Stromal cell of bone marrow (primary cell): ENCODE data around the gene SKP1.
A peak's percentile ranks its signal among the peaks of the same experiment; 100 is the strongest.

ENCODE experiments used
- DNase-seq: peaks from one replicate; pipeline ENCODE4 v3.0.0-alpha.2; 2012; ENCODE audit warnings: low read depth

SKP1 gene

GRCh38 chr5:134113902-134114875, 62.6 kb downstream of the SKP1 start, which contains the start of gene TCF7:
Gene TCF7 (plus strand): TSS chr5:134114681. CDS start chr5:134114907, 226 bp downstream.
- DNase-seq, result peak; percentile 66

- DNase-seq, result no peak
Measured at GRCh38 chr5:134113363-134113889, 63.3 kb downstream of the SKP1 start.

DNA sequence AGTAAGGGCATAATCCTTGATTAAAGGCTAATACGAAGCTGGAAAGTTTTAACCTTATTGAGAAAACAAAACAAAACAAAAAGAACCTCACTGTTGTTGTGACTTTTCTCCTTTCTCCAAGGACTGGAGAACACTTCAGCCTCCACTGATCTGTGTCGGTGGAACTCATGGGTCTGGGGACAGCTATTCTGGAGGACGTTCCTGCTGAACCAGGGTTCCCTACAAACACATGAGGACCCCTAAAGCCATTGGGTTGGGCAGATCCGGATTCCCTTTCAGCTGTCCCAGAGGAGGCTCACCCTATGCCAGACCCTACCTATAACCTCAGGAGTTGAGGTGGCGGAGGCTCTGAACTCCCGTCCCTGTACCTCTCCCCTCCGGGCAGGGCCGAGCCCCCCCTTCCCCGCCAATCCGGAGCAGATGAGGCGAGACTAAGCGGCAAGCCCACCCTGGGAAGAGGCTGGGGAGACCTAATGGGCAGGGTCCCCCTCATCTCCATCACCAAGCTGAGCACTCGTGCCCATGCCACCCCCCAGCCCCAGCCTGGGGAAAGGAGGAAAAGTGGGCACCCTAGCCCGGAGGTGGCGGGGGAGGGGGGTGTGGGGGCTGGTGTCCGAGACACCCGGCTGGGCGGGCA, 63.9 kb downstream of the SKP1 start:
- DNase-seq, result no peak

DNA sequence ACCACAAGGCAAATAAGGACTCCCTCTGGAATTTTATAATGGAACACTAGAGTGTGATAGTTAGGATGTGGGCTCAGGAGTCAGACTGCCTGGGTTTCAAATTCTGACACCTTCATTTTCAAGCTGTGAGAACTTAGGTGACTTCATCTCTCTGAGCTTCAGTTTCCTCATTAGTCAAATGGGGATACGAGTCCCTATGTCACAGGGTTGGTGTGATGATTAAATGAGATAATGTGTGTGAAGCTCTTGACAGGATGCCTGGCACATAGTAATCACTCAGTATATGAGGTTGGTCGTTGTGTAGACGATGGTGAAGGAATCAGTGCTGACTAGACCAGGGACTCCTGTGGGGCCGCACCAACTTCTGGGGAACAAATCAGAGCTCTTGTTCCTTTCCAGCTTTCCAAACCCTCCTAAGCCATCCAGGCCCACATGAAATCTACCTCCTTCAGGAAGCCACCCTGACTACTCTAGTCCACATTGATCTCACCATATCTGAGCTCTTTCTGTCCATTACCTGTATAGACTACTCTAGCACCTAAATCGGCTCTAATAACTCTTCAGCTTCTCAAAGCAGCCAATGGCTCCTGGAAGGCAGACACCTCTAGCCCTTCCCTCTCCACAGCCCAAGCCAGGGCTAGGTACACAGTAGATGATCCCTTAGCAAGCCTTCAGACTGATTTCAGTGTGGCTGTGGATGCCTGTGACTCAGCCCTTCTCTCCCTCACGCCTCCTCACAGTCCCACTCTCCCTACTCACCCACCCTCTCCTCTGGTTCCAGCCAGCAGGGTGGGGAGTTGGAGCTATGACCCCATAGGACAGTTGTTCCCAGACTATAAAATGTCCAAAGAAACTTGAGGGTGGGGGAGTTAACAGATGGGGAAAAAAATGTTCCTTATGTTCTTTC, 64.8 kb downstream of the SKP1 start:
- no peak for DNase-seq

DNA sequence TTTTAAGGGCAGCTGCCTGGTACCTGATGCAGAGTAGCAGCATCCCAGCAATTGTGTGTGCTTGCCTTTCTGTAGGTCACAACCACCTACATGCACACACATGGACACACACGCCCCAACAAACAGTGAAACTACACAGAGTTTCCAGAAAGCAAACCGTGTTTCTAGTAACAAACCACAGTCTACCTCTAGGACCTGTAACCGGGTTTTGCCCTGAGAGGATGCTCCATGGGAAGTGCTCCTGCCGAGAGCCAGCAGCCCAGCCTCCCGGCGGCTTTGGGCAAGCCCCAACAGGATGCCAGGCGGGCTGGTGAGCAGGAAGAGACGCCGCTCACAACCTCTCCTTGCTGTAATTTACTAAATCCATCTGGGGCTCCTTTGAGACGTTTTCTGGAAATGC, 66.4 kb downstream of the SKP1 start:
- no peak for DNase-seq

DNA sequence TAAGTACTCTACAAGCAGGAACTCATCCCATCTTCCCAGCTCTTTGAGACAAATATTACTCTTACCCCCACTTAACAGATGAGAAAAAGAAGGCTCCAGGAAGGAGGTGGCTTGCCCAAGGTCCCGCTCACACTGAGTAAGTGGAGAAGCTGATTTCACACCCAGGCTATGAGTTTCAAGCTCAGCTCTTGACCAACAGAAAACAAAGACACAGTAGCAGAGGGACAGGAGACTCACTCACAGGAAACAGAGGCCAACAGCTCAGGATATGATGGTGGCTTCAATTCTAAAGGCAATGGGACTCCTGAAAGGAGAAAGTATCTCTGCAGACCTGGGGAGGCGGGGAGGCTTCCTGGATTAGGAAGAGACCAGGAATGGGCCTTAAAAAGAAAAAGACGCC, 69.0 kb downstream of the SKP1 start:
- no peak for DNase-seq

DNA sequence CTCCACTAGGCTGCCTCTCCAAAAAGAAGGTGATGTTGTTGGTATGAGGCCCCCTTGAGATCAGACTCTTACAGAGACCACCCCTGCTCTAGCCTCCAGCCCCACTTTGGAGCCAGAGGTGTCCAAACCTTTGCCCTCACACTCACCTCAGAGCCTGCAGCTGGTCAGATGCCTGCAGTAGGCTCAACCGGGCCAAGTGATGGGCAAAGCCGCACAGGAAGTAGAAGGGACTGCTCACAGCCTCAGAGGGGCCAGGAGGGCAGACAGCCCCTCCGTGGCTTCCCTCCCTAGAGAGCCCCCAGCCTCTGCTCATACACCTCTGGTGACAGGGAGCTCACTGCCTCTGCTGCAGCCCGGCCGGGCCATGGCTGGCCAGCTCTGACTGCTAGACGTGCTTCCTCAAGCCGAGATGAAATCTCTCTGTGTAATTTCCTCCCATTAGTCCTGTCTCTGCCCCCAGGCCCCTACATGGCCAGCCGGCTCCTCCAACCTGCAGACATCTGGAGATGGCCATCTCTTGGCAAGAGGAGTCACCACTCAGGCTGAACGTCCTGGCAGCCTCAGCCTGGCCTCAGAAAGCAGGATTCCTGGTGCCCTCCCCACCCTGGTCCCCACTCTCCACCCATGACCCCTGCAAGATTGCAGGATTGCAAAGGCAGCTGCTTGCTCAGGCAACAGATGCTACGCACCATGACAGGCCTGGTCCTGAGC, 69.6 kb downstream of the SKP1 start:
- DNase-seq, result no peak

- DNase-seq, result no peak
Measured at GRCh38 chr5:134103998-134104654, 72.6 kb downstream of the SKP1 start.

- DNase-seq, result no peak
Measured at GRCh38 chr5:134103397-134103796, 73.4 kb downstream of the SKP1 start.

GRCh38 chr5:134101686-134102439, 74.9 kb downstream of the SKP1 start:
- DNase-seq, result no peak

- no peak for DNase-seq
Measured at GRCh38 chr5:134100283-134101091, 76.3 kb downstream of the SKP1 start.

GRCh38 chr5:134099939-134100282, 76.8 kb downstream of the SKP1 start:
- no peak for DNase-seq

DNA sequence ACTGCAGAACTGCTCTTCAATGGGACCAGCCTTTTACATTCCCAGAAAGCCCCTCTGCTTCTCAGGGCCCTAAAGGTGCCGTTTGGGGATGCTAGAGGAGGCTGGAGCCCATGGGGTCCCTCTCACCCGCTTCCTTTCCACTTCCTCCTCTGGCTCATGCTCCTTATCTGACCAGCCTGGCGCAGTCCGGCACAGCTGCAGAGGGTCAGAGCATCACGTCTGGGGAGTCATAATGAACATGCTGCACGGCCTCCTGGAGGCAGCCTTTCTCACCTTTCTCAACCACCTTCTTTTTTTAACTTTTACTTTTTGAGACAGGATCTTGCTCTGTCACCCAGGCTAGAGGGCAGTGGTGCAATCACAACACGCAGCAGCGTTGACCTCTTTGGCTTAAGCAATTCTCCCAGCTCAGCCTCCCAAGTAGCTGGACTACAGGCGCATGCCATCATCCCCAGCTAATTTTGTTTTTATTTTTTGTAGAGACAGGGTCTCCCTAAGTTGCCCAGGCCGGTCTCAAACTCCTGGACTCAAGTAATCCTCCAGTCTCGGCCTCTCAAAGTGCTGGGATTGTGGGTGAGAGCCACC, 77.4 kb downstream of the SKP1 start:
- DNase-seq, result no peak
